GM19023 (cell line): Measurements from ENCODE around the gene HOXC9.

Experiments used
- ATAC-seq: cut with Tn5 transposase; IDR thresholded peaks from one replicate; pipeline ENCODE4 v1.9.1; 2021; ENCODE audit warnings: mild to moderate bottlenecking, moderate library complexity; ENCODE audit not compliant: unreplicated experiment

Gene HOXC9

DNA sequence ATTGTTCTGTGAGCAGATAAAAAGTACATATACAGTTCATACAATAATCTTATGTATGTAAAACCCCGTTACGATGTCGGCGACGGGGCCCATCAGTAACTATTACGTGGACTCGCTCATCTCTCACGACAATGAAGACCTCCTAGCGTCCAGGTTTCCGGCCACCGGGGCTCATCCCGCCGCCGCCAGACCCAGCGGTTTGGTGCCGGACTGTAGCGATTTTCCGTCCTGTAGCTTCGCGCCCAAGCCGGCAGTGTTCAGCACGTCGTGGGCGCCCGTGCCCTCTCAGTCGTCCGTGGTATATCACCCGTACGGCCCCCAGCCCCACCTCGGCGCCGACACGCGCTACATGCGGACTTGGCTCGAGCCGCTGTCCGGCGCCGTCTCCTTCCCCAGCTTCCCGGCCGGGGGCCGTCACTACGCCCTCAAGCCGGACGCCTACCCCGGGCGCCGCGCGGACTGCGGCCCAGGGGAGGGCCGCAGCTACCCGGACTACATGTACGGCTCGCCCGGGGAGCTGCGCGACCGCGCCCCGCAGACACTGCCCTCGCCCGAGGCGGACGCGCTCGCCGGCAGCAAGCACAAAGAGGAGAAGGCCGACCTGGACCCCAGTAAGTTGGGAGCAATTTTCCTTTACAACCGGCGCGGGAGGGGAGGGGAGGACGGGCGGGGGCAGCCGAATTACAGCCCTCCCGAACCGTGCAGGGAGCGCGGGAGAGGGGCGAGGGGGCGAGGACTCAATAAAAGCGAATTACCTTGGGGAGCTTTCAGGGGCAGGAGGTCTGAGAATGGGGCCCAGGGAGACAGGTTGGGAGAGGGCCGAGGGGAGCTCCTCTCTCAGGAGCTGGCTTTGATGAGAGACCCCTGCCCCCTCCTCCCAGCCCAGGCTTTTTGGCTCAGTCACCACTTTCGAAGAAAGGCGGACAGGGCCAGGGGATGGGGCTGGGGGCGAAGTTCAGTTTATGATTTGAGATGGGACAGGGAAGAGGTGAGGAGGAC, at the start of gene HOXC9:
Gene HOXC9, plus strand, starts transcription at position 46 of the 999 bp plus-strand sequence. Its CDS starts 28 bp downstream, at position 74.
- ATAC-seq, result no peak

- no peak for ATAC-seq
Measured at GRCh38 chr12:53950437-53950773, 49.6 kb upstream of the HOXC9 start.

GRCh38 chr12:53950789-53951576, 49.0 kb upstream of the HOXC9 start:
- no peak for ATAC-seq

GRCh38 chr12:53951577-53952334, 48.2 kb upstream of the HOXC9 start:
- no peak for ATAC-seq

- no peak for ATAC-seq
Measured at GRCh38 chr12:53952335-53952694, 47.6 kb upstream of the HOXC9 start.

GRCh38 chr12:53952871-53953734, 46.9 kb upstream of the HOXC9 start:
- ATAC-seq, result no peak

DNA sequence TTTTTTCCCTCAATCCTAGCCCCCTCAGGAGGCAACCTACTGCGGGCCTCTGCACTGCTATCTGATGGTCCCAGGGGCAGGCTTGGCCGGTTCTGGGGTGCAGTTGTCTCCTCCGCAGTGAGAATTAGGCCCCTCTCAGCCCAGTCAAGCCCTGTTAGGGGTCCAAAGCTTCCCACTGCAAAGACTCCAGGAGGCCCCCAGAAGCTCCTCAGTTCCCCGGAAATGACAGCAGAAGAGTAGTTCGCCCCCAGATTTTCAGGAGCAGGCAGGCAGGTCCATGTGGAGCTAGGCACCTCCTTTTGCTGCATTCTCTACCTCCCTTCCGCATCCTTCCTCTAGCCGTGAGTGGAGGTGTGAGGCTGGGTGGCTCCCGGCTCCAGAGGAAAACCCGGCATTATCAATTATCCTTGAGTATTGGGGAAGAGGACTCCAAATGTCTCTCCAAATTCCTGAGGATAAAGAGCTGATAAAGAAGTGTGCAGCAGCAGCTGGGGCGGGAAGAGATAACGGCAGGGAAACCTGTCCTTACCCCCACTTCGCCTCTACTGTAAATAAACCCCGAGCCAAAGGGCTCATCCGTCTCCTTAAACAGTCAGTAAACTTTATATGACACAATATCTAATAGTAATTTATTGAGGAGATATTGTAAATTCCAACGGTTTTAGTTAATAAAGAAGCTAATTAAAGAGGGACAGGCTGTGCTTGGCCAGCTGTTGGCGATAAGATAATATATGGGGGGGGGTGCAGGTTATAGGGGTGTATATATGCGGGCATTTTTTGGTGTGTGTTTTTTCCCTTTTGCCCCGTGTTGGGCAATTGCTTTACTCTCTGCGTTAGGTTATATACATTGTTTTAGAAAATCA, 45.9 kb upstream of the HOXC9 start:
- no peak for ATAC-seq

DNA sequence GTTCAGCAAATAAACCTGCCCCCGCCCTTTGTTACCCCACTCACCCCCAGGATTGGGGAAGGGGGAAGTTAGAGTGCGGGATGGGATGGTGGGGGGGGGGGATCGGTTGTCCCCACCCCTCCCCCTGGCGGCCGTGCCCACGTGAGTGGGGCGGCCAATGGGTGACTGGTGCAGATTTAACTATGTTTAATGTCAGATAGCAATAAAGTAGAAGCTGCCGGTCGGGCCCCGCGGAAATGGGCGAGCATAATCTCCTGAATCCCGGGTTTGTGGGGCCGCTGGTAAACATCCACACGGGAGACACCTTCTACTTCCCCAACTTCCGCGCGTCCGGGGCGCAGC, 45.3 kb upstream of the HOXC9 start, which contains the start of gene HOXC12:
Gene HOXC12, plus strand, starts transcription at position 210 of the 342 bp plus-strand sequence. Its CDS starts 27 bp downstream, at position 237.
- ATAC-seq, result no peak

- no peak for ATAC-seq
Measured at GRCh38 chr12:53955036-53955775, 44.8 kb upstream of the HOXC9 start.

- no peak for ATAC-seq
Measured at GRCh38 chr12:53955776-53956250, 44.1 kb upstream of the HOXC9 start.

DNA sequence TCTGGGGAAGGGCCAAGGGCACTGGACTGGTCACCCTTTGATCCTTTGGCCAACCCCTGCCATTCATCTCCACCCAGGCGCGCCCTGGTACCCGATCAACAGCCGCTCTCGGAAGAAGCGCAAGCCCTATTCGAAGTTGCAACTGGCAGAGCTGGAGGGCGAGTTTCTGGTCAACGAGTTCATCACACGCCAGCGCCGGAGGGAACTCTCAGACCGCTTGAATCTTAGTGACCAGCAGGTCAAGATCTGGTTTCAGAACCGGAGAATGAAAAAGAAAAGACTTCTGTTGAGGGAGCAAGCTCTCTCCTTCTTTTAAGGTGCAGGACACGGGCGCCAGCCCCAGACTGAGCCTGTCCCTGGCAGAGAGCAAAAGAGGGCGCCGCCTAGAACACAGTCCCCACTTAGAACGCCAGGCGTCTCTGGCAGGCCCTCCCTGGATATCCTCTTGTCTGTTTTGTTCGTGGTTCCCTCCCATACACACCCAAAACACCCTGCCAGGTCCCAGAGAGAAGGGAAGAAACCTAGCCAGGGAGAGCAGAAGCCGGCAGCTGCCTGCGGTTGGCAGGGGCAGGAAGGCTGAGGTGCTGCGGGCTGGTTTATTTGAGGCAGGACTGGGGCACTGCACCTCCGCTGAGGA, 43.6 kb upstream of the HOXC9 start:
- ATAC-seq, result no peak

DNA sequence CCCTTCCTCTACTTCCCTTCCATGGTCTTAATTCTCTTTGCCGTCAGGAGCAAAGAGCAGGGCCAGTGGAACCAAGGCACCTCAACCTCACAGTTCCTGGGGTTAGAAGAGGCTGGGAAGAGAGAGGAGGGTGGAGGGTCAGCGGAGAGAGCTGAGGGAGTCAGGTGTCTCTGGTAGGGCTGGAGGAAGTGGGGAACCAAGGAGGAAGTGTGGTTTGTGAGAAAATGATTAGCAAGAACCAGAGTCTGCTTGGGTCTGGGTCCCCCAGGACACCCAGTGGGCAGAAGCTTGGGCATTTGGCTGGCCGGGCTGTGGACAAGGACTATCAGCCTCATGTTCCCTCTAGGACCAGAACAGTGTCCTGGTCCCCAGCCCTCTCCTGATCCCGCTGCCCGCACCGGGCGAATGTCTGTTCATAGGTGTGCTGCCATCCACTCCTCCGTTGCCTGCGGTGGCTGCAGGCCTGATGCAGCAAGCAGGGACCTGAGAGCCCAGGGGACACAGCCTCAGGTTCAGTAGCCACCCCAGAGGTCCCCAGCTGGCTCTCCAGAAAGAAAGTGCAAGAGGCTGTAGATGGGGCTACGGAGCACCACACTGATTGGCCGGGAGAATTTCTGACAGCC, 42.9 kb upstream of the HOXC9 start:
- no peak for ATAC-seq

GRCh38 chr12:53958128-53958527, 41.8 kb upstream of the HOXC9 start:
- ATAC-seq, result no peak

- no peak for ATAC-seq
Measured at GRCh38 chr12:53959314-53959713, 40.6 kb upstream of the HOXC9 start.

DNA sequence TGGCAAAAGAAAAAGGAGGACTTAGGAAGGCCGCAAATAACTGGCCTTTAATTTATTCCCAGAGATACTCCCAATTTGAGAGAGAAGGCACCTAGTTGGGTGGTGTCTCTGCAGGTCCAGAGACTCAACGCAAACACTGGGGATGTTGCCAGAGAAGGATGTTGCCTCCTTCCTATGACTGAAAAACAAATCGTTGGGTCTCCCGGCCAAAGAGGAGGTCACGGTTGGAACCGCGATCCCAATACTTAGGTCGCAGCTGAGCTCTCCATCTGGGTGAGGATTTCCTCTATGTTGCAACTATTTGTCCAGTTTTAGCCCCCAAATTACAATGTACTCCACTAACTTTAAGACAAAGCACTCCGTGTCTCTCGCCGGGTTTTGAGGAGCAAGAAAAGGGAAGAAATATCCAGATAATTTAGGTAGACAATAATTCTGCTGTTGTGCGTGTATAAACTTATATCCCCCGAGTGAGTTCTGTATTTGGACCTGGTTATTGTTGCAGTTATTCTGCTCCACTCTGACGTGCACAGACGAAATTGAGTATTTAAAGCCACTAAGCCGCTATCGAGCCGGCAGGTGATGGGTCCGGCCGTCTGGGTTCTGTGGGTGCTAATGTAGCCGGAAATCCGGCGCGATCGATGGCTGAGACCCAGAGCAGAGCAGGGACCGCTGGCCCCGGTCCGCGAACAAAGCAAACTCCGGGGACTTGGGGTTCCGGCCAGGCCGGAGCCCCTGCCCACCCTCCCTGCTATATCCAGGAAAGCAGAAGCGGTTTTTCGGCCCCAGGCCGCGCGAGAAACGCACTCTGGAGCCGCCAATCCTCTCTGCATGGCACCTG, 39.6 kb upstream of the HOXC9 start:
- ATAC-seq, result no peak

DNA sequence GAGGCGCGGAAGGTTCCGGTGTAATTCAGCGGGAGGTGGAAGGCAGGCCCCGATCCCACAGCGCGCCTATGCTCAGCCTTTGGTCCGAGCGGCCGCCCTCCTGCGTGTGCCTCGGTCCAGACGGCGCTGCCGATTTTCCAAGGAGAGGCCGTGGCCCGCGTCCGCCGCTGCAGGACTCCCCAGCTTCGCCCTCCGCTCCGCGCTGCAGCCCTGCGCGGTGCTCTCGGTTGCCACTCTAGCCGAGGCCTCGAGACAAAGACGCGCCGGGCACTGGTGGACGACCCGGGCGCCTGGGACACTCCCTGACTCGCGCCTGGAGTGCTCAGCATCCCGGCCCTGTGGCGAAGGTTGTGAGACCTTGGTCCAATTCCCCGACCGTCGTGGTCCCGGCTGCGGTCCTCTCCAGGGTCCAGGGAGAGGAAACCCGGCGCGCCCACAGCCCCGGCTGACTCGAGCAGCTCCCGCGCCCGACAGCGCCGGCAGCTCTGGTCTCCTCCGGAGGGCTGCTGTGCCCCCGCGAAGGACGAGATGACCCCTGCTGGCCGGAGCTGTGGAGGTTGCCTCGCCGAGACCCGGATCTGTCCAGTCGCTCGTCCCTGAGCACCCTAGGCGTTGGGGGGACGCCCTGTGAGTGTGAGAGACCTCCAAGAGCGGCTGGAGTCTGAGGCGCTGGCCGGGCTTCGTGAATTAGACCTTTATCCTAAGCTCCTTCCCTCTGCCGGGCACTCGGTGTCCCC, 38.8 kb upstream of the HOXC9 start:
- ATAC-seq, result no peak
